NCI-H226 (cell line): ENCODE data around the gene PHACTR3.

ENCODE experiments used
- DNase-seq: peaks from one replicate; pipeline ENCODE4 v3.0.0-alpha.2; 2015

PHACTR3 gene

GRCh38 chr20:59740621-59741020 is 136.3 kb downstream of the PHACTR3 start:
- no peak for DNase-seq

GRCh38 chr20:59741073-59741472 is 136.7 kb downstream of the PHACTR3 start:
- DNase-seq = no peak

- no peak for DNase-seq
Measured at GRCh38 chr20:59742351-59743095, 138.2 kb downstream of the PHACTR3 start.

GRCh38 chr20:59743308-59743707 is 139.0 kb downstream of the PHACTR3 start:
- no peak for DNase-seq

- DNase-seq = no peak
Measured at GRCh38 chr20:59743767-59744485, 139.6 kb downstream of the PHACTR3 start.

- no peak for DNase-seq
Measured at GRCh38 chr20:59744756-59745155, 140.4 kb downstream of the PHACTR3 start.

- DNase-seq = no peak
Measured at GRCh38 chr20:59745201-59745600, 140.9 kb downstream of the PHACTR3 start.

GRCh38 chr20:59745716-59746115 is 141.4 kb downstream of the PHACTR3 start:
- DNase-seq = no peak

- DNase-seq = no peak
Measured at GRCh38 chr20:59746155-59746554, 141.8 kb downstream of the PHACTR3 start.

GRCh38 chr20:59747671-59748515 is 143.6 kb downstream of the PHACTR3 start:
- no peak for DNase-seq

- no peak for DNase-seq
Measured at GRCh38 chr20:59748619-59749191, 144.4 kb downstream of the PHACTR3 start.

GRCh38 chr20:59749301-59749700 is 145.0 kb downstream of the PHACTR3 start:
- no peak for DNase-seq

GRCh38 chr20:59750209-59750840 is 146.0 kb downstream of the PHACTR3 start:
- no peak for DNase-seq

GRCh38 chr20:59751075-59751711 is 146.9 kb downstream of the PHACTR3 start:
- no peak for DNase-seq

GRCh38 chr20:59752101-59752586 is 147.8 kb downstream of the PHACTR3 start:
- DNase-seq = no peak

GRCh38 chr20:59752704-59753460 is 148.5 kb downstream of the PHACTR3 start:
- DNase-seq = no peak

- no peak for DNase-seq
Measured at GRCh38 chr20:59753836-59754235, 149.5 kb downstream of the PHACTR3 start.

GRCh38 chr20:59754551-59754950 is 150.2 kb downstream of the PHACTR3 start:
- DNase-seq = no peak

- no peak for DNase-seq
Measured at GRCh38 chr20:59756241-59756640, 151.9 kb downstream of the PHACTR3 start.

- no peak for DNase-seq
Measured at GRCh38 chr20:59764037-59764436, 159.7 kb downstream of the PHACTR3 start.

GRCh38 chr20:59765599-59766177 is 161.3 kb downstream of the PHACTR3 start:
- no peak for DNase-seq
